Neural progenitor cell (in vitro differentiated cells): ENCODE data around the gene REPS1.

Experiments
- EZH2 ChIP-seq: fragments of 200-600 bp; sonication (generic); IDR thresholded peaks from 2 replicates; pipeline ENCODE4 v1.6.1; 2017; ENCODE audit warnings: antibody characterized with exemption, mild to moderate bottlenecking, moderate library complexity
- EZH2phosphoT487 ChIP-seq: fragments of 200-600 bp; sonication (generic); IDR thresholded peaks from 2 replicates; pipeline ENCODE4 v1.6.1; 2017; ENCODE audit warnings: antibody characterized with exemption
- TF ChIP-seq, protein P1 (sequence below): fragments of 200-600 bp; sonication (generic); IDR thresholded peaks from 2 replicates; pipeline ENCODE4 v1.5.1; 2017; ENCODE audit warnings: antibody characterized with exemption, mild to moderate bottlenecking

DNA sequence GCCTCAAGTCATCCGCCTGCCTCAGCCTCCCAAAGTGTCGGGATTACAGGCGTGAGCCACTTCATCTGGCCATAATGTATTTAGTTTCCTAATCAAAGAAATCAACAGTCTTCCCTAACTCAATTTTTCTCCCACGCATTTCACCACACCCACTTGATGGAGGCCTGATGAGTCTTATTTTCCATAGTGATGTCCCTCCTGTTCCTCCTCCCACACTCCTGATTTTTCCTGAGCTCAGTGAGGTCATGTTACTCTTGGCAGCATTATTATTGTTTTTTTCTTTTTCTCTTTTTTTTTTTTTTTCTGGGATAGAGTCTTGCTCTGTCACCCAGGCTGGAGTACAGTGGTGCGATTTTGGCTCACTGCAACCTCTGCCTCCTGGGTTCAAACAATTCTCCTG, 49.4 kb upstream of the REPS1 start:
- TF ChIP-seq, protein P1, sequence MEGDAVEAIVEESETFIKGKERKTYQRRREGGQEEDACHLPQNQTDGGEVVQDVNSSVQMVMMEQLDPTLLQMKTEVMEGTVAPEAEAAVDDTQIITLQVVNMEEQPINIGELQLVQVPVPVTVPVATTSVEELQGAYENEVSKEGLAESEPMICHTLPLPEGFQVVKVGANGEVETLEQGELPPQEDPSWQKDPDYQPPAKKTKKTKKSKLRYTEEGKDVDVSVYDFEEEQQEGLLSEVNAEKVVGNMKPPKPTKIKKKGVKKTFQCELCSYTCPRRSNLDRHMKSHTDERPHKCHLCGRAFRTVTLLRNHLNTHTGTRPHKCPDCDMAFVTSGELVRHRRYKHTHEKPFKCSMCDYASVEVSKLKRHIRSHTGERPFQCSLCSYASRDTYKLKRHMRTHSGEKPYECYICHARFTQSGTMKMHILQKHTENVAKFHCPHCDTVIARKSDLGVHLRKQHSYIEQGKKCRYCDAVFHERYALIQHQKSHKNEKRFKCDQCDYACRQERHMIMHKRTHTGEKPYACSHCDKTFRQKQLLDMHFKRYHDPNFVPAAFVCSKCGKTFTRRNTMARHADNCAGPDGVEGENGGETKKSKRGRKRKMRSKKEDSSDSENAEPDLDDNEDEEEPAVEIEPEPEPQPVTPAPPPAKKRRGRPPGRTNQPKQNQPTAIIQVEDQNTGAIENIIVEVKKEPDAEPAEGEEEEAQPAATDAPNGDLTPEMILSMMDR = no peak
- no peak for TF ChIP-seq EZH2phosphoT487
- TF ChIP-seq EZH2 = no peak
